Dedifferentiated amniotic fluid mesenchymal stem cell (primary cell): ENCODE measurements around the gene CSNK2B.

Experiments used
- DNase-seq: peaks from one replicate; pipeline ENCODE4 v3.0.0-alpha.2; 2016; ENCODE audit errors: extremely low spot score

The CSNK2B gene

GRCh38 chr6:31660381-31661261 lies 5.3 kb upstream of the CSNK2B start, which contains the start of gene C6orf47:
C6orf47 (minus strand) TSS chr6:31660778; CDS start chr6:31659947, 831 bp downstream.
- DNase-seq, result peak; percentile 56

- DNase-seq, result no peak
Measured at GRCh38 chr6:31661262-31662123, 4.4 kb upstream of the CSNK2B start.

GRCh38 chr6:31662124-31662723 lies 3.7 kb upstream of the CSNK2B start:
- no peak for DNase-seq

- DNase-seq, result no peak
Measured at GRCh38 chr6:31663126-31663960, 2.5 kb upstream of the CSNK2B start.

GRCh38 chr6:31663961-31664789 lies 1.7 kb upstream of the CSNK2B start:
- peak; percentile 45 for DNase-seq

- DNase-seq, result peak; percentile 94
Measured at GRCh38 chr6:31664790-31665500, 935 bp upstream of the CSNK2B start, which contains the start of gene GPANK1. GPANK1 (minus strand) TSS chr6:31664997; CDS start chr6:31664478, 519 bp downstream.

- DNase-seq, result no peak
Measured at GRCh38 chr6:31666337-31666965, 571 bp downstream of the CSNK2B start.

GRCh38 chr6:31669676-31670075 lies 3.8 kb downstream of the CSNK2B start, which contains the start of gene LY6G5B:
LY6G5B (plus strand) TSS chr6:31669976; CDS start chr6:31670951, 975 bp downstream.
- DNase-seq, result no peak

- DNase-seq, result no peak
Measured at GRCh38 chr6:31676322-31676903, 10.5 kb downstream of the CSNK2B start.

- DNase-seq, result no peak
Measured at GRCh38 chr6:31676904-31677303, 11.0 kb downstream of the CSNK2B start.

- no peak for DNase-seq
Measured at GRCh38 chr6:31677955-31678354, 12.1 kb downstream of the CSNK2B start.

- DNase-seq, result peak; percentile 90
Measured at GRCh38 chr6:31680226-31681134, 14.6 kb downstream of the CSNK2B start, which contains the start of gene LY6G5C. LY6G5C (minus strand) TSS chr6:31681067; CDS start chr6:31680373, 694 bp downstream.

- no peak for DNase-seq
Measured at GRCh38 chr6:31681135-31681671, 15.3 kb downstream of the CSNK2B start.

GRCh38 chr6:31683591-31683990 lies 17.7 kb downstream of the CSNK2B start:
- DNase-seq, result no peak

GRCh38 chr6:31686483-31686882 lies 20.6 kb downstream of the CSNK2B start:
- DNase-seq, result no peak

GRCh38 chr6:31687321-31687720 lies 21.4 kb downstream of the CSNK2B start:
- DNase-seq, result no peak
